Hematopoietic multipotent progenitor cell treated with erythropoietin and hydrocortisone succinate and interleukin-3 and kit ligand, for 4 days (in vitro differentiated cells): ENCODE measurements around the gene IL6ST.
"Not testable (repeated sequence)": the region's sequence is repeated elsewhere in the genome, so short reads cannot be mapped to it uniquely, and the experiment has no call there.

Experiments used
- DNase-seq: peaks from one replicate; pipeline ENCODE4 v3.0.0-alpha.2; 2015

Gene IL6ST

DNA sequence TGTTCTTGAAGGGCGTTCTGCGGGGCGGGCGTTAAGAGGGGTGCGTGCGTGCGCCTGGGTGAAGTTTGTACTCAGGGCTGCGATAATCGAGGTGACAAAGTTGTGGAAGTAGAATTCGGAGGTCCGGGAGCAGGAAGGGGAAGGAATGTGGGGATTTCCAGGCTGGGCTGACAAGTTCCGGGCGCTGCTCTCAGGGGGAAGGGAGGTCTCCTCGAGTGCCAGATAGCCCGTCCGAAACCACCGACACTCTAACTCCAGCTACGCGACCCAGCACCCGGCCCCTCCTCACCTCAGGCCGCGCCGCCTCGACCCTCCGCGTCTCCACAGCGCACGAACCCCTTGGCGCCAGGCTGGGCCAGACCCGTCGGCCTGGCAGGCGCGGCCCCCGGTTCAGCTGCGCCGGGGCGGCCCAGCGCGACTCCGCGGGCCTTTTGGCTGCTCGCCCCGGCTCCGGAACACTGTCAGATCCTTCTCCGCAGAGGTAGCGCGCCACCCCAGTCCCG lies at the start of gene IL6ST:
Gene IL6ST, minus strand, starts transcription at position 469 of the 503 bp plus-strand sequence. CDS start 18,685 bp downstream, outside the sequence.
- DNase-seq, result no peak

DNA sequence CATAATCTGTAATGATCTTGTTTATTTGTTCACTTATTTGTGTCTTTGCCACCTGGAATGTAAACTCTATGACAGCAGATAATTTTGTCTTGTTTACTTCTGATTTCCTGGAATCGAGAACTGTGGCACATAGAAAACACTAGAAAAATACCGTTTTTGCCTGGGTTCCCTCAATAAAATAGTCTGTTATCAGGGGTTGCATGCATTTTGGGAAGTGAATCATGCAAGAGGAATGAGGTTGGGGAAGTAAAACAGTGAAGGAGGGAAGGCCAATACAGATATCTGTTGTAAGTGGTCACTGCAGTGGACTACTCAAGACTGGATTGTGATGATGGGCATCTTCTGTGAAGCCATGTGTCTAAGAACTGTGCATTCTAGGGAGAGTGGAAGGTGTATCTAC lies 45.2 kb upstream of the IL6ST start:
- DNase-seq, result no peak

GRCh38 chr5:56038206-56038605 lies 43.4 kb upstream of the IL6ST start:
- DNase-seq, result not testable (repeated sequence)

DNA sequence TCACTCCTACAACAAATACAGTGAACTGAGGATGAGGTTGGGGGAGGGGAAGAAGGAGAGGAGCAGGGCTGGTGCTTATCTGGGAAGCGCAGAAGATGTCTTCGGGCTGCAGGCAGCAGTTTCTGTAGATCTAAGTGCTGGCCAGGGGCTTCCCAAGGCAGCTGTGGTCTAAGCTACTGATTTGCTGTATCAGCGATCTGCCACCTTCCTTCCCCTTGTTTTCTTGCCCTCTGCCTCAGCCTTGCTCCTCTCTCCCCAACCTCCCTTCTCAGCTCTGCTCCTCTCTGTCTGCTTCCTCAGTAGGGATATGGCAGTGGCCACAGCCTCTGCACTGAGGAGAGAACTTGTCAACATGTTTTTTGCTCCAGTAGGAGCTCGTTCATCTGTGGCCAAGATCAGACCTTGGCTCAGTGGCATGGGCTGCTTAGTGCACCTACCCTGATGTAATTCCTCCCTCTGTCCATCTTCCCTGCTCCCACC lies 42.8 kb upstream of the IL6ST start:
- DNase-seq, result peak; percentile 94

DNA sequence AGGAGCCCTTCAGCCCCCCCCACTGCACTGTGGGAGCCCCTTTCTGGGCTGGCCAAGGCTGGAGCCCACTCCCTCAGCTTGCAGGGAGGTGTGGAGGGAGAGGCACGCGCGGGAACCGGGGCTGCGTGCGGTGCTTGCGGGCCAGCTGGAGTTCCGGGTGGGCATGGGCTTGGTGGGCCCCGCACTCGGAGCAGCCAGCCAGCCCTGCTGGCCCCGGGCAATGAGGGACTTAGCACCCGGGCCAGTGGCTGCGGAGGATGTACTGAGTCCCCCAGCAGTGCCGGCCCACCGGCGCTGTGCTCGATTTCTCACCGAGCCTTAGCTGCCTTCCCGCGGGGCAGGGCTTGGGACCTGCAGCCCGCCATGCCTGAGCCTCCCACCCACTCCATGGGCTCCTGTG lies 40.6 kb upstream of the IL6ST start:
- not testable (repeated sequence) for DNase-seq

- DNase-seq, result not testable (repeated sequence)
Measured at GRCh38 chr5:56029871-56030630, 35.3 kb upstream of the IL6ST start.

GRCh38 chr5:56029457-56029856 lies 34.7 kb upstream of the IL6ST start:
- no peak for DNase-seq

DNA sequence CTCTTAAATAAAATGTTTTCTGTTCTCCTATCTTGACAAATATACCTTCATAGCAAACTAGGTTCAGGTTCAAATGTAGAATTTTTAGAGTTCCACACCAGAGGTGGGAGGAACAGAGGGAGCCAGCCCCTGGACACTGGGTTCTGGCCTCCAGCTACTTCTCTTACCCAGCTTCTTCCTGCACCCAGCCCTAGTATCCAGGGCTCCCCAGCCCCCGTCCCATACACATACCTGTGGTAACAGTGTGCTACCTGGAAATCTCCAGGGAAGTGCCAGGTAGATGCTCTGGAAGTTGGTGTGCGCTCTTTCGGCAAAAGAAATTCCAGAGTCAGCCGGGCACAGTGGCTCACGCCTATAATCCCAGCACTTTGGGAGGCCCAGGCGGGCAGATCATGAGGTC lies 33.9 kb upstream of the IL6ST start:
- DNase-seq, result no peak

GRCh38 chr5:56026863-56027300 lies 32.1 kb upstream of the IL6ST start:
- peak; percentile 58 for DNase-seq

- no peak for DNase-seq
Measured at GRCh38 chr5:56025151-56025885, 30.6 kb upstream of the IL6ST start.

DNA sequence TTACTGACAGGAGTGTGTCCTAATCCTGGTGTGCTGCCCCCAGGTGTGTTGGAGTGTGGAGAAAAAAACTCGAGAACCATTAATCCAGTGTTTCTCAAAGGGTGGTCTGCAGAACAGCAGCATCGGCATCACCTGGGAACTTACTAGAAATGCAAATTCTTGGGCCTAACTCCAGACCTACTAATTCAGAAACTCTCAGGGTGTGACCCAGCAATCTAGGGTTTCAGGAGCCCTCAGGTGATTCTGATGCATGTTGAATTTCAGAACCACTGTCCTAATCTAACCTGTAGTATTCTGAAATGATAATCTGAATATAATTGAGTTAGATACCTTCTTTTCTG lies 30.0 kb upstream of the IL6ST start:
- DNase-seq, result no peak

DNA sequence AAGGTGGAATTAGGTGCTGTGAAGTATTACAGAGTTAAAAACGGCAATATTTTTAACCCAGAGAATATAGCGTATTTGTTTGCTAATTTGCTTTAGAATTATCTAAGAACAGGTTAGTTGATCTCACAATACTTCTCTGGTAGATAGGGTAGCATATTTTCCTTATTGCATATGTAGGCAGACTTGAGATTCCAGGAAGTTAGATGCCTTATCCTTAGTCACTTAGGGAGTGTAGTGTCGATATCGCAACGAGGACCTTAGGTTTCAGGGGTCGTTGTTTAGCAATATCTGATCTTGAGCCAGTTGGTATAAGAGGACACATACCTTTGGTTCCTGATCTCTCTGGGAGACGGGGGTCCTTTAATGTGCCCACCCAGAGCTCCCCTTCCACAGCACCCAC lies 28.5 kb upstream of the IL6ST start:
- DNase-seq, result no peak

DNA sequence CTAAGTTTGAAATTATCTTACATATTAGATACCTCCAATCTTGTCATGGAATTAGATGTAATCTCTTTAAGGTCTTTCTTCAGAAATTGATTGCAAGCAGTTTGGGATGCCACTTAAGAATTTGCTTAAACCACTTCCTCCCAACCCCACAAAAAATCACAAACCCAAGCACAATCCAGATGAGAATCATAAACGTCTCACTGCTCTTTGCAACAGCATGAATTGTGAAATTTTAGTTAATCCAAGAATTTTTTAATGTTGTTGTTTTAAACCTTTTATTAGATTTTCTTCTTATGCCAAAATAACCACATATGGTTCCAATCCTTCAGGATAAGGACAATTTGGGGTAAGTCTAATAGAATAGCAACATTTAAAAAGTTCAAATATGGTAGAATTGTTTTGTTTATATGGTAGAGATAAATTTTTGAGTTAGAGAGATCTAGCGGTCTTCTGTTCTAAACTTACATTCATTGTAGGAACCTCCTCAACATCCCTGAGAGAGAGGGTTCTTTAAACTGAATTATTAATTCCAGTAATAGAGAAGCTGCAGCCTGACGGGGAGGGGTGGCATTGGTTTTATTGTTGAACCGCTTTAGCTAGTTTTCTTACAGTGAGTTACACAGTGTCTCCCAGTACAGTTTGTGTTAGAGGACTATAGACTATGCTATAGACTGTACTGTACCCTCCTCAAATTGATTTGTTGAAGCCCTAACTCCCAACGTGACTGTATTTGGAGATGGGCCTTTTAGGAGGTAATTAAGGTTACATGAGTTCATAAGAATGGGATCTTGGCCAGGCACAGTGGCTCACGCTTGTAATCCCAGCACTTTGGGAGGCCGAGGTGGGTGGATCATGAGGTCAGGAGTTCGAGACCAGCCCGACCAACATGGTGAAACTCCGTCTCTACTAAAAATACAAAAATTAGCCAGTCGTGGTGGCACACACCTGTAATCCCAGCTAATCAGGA lies 24.8 kb upstream of the IL6ST start:
- DNase-seq, result peak; percentile 30

GRCh38 chr5:56018832-56019231 lies 24.1 kb upstream of the IL6ST start:
- no peak for DNase-seq

DNA sequence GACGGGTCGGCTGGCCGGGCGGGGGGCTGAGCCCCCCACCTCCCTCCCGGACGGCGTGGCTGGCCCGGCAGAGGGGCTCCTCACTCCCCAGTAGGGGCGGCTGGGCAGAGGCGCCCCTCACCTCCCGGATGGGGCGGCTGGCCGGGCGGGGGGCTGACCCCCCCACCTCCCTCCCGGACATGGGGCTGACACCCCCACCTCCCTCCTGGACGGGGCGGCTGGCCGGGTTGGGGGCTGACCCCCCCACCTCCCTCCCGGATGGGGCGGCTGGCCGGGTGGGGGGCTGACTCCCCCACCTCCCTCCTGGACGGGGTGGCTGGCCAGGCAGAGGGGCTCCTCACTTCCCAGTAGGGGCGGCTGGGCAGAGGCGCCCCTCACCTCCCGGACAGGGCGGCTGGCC lies 19.9 kb upstream of the IL6ST start:
- not testable (repeated sequence) for DNase-seq

DNA sequence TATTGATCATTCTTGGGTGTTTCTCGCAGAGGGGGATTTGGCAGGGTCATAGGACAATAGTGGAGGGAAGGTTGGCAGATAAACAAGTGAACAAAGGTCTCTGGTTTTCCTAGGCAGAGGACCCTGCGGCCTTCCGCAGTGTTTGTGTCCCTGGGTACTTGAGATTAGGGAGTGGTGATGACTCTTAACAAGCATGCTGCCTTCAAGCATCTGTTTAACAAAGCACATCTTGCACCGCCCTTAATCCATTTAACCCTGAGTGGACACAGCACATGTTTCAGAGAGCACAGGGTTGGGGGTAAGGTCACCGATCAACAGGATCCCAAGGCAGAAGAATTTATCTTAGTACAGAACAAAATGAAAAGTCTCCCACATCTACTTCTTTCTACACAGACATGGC lies 19.2 kb upstream of the IL6ST start:
- DNase-seq, result not testable (repeated sequence)

- DNase-seq, result peak; percentile 71
Measured at GRCh38 chr5:56012281-56012963, 17.7 kb upstream of the IL6ST start.

- DNase-seq, result no peak
Measured at GRCh38 chr5:56011835-56012234, 17.1 kb upstream of the IL6ST start.

GRCh38 chr5:56010431-56010830 lies 15.7 kb upstream of the IL6ST start:
- DNase-seq, result no peak

- no peak for DNase-seq
Measured at GRCh38 chr5:56006600-56006999, 11.8 kb upstream of the IL6ST start.

- no peak for DNase-seq
Measured at GRCh38 chr5:56006094-56006493, 11.3 kb upstream of the IL6ST start.

DNA sequence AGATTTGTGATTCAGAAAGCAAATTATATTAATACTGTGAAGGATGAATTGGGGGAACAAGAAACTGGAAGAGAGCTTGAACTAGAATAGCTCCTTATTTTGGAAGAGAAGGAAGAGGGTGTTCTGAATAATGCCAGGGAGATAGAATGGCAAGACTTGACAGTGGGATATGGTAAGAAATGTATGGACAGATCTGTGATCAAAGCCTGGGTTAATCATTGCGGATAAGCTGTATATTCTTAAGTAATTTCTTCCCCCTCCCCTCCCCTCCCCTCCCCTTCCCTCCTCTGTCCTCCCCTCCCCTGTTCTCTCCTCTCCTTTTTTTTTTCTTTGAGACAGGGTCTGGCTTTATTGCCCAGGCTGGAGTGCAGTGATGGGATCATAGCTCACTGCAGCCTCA lies 10.1 kb upstream of the IL6ST start:
- no peak for DNase-seq
